Body of pancreas (tissue), 4 donors: ENCODE results near the gene NELFCD.
A peak's percentile ranks its signal among the peaks of the same experiment; 100 is the strongest.

Experiments
- CTCF ChIP-seq, 7 experiments: fragments of 450-650 bp in 4 of 7; fragments of 200-600 bp in 3 of 7; sonication (generic) in 3 of 7; IDR thresholded peaks; one replicate each; pipeline ENCODE4 v1.5.1; 2016 to 2019; ENCODE audit warnings: antibody characterized with exemption in 7 of 7
- POLR2A ChIP-seq, 3 donors: fragments of 450-650 bp; IDR thresholded peaks; one replicate each; pipeline ENCODE4 v1.6.1; 2016; ENCODE audit warnings: antibody characterized with exemption in 3 of 3, mild to moderate bottlenecking in 2 of 3

GRCh38 chr20:58944610-58945009 lies 36.4 kb upstream of the NELFCD start:
- TF ChIP-seq CTCF (IDR thresholded peaks at IDR 0.05): no peak
- peak in 1 of 3 donors; percentile 20 for TF ChIP-seq POLR2A (IDR thresholded peaks at IDR 0.05)
